A673 (cell line): ENCODE data around the gene FXYD3.

Experiments used
- EZH2 ChIP-seq: fragments of 200-600 bp; sonication (generic); IDR thresholded peaks from 2 replicates; pipeline ENCODE4 v1.6.1; 2017; ENCODE audit warnings: borderline replicate concordance, low read depth, mild to moderate bottlenecking, mixed read lengths, antibody characterized with exemption, low read length; ENCODE audit not compliant: poor library complexity, severe bottlenecking
- TF ChIP-seq, protein P1 (sequence below): fragments of 300-800, 200-600 bp; sonication (generic); conservative IDR thresholded peaks from 2 replicates; pipeline ENCODE4 v1.5.1; 2017; ENCODE audit warnings: low read depth, mild to moderate bottlenecking, antibody characterized with exemption, low read length, moderate library complexity, mixed read lengths

DNA sequence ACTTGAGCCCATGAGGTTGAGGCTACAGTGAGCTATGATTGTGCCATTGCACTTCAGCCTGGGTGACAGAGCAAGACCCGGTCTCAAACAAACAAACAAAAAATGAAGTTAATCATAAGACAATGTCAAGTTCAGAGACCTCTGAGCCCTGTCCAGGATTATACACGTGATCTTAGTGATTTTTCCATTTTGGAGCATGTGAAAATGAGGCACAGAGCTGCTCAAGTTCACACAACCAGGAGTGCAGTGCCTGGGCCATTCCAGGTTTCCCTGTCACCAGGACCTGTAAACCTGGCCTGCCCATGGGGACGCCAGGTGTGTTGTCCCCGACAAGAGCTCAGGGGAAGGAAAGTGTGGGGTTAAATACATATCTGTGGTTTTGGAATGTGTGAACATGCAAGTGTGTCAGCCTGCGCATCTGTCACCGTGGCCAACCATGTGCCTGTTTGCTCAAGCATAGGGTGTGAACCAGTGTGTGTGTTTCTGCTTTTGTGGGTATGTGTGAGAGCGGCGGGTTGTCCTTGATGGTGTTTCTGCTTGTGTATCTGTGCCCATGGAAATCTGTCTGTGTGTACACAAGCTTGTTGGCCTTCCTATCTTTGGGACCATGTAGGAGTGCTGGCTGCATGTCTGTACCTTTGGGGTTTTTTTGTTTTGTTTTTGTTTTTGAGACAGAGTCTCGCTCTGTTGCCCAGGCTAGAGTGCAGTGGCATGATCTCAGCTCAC lies 21.5 kb downstream of the FXYD3 start:
- TF ChIP-seq, protein P1, sequence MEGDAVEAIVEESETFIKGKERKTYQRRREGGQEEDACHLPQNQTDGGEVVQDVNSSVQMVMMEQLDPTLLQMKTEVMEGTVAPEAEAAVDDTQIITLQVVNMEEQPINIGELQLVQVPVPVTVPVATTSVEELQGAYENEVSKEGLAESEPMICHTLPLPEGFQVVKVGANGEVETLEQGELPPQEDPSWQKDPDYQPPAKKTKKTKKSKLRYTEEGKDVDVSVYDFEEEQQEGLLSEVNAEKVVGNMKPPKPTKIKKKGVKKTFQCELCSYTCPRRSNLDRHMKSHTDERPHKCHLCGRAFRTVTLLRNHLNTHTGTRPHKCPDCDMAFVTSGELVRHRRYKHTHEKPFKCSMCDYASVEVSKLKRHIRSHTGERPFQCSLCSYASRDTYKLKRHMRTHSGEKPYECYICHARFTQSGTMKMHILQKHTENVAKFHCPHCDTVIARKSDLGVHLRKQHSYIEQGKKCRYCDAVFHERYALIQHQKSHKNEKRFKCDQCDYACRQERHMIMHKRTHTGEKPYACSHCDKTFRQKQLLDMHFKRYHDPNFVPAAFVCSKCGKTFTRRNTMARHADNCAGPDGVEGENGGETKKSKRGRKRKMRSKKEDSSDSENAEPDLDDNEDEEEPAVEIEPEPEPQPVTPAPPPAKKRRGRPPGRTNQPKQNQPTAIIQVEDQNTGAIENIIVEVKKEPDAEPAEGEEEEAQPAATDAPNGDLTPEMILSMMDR: no peak
- no peak for TF ChIP-seq EZH2
